Measurements from ENCODE around the gene PRKCI. TPM values are rescaled to one million over a fixed set of nuclear protein-coding genes. Genes with fewer than 3 reads are reported as not detected.

The PRKCI gene
- total and polyA plus RNA-seq, 2 of the 4 experiments (the other 2 are of a cell fraction), result 28.7 to 53.4 TPM

DNA sequence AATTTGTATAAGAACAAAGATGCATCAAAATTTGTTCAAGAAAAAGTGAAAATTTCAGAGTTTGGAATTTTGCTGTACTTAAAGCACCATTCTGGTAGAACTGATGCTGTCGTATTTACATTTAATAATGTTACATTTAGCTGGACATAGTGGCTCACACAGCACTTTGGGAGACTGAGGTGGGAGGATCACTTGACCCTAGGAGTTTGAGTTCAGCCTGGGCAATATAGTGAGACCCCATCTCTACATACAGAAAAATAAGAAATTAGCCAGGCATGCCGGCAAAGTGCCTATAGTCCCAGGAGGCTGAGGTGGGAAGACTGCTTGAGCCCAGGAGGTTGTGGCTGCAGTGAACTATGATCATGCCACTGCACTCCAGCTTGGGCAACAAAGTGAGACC is 83.8 kb downstream of the PRKCI start:
- Histone ChIP-seq H3K23ac (ENCODE audit: low read depth, low read length) (no peak overlapping the region), H3K4ac (ENCODE audit: low read depth, low read length) (no peak overlapping the region), H3K79me1 (ENCODE audit: low read depth in 1 of 2, low read length in 2 of 2) (peaks cover 0 to 3% of the 10 kb centered on the region in 2 experiments; a peak in 2 of 4 replicates), H4K20me1 (ENCODE audit: insufficient read depth, low read length) (no peaks in the 10 kb centered on the region), H2AFZ (replicated peaks; ENCODE audit: low read length, poor library complexity) (no peak overlapping the region), H3K9me3 (ENCODE audit: control insufficient read depth, insufficient read depth, low read length) (no peaks in the 10 kb centered on the region), H2AK5ac (ENCODE audit: low read depth, low read length) (no peak overlapping the region), H3K14ac (replicated peaks; ENCODE audit: low read depth, low read length) (no peak overlapping the region), H3K18ac (ENCODE audit: low read depth, low read length) (no peak overlapping the region), H4K91ac (ENCODE audit: insufficient read depth, low read depth, low read length) (no peak overlapping the region), H3K36me3 (ENCODE audit: control insufficient read depth, insufficient read depth, low read length) (peaks cover 23% of the 10 kb centered on the region), H2BK15ac (ENCODE audit: low read depth, low read length) (no peak overlapping the region), H3K4me1 (ENCODE audit: control insufficient read depth, insufficient read depth, low read length) (peaks cover 4% of the 10 kb centered on the region), H3K56ac (ENCODE audit: extremely low read depth, insufficient read depth, low read length) (no peak overlapping the region), H3K9ac (ENCODE audit: low read depth, low read length) (no peak overlapping the region), H3K9me1 (ENCODE audit: insufficient read depth, low read length) (peaks cover 6% of the 10 kb centered on the region; the same call in 1 of the 2 replicates), H4K8ac (ENCODE audit: low read depth in 2 of 2, low read length in 2 of 2) (no peak overlapping the region), H3K4me2 (ENCODE audit: low read depth, low read length) (no peak overlapping the region), H4K5ac (ENCODE audit: low read depth, low read length) (no peak overlapping the region), H2BK120ac (ENCODE audit: low read depth, low read length) (no peak overlapping the region), H3K27ac (ENCODE audit: insufficient read depth, low read length) (no peak overlapping the region), H2BK5ac (ENCODE audit: low read depth, low read length, poor library complexity, severe bottlenecking) (no peak overlapping the region), H3K27me3 (ENCODE audit: control insufficient read depth, insufficient read depth, low read length) (no peaks in the 10 kb centered on the region), H3K4me3 (ENCODE audit: insufficient read depth, low read depth, low read length) (no peak overlapping the region), H2BK20ac (ENCODE audit: low read depth, low read length) (no peak overlapping the region), H2AK9ac (replicated peaks; ENCODE audit: low read depth, low read length, poor library complexity) (no peak overlapping the region)
- no peak for TF ChIP-seq CEBPB (IDR thresholded peaks at IDR 0.05; ENCODE audit: low read depth, low read length)
- WGBS, 2 experiments (ENCODE audit: extremely low coverage in 2 of 2, insufficient read length in 1 of 2), result no CpG with 5 or more reads among the region's 2 CpGs
- dilution Hi-C loops (cut with HindIII; ENCODE audit: low sequenced_read_pairs, unreplicated experiment) (no loop called here), in situ Hi-C loops (cut with MboI; ENCODE audit: low sequenced_read_pairs) (no loop called here), intact Hi-C loops (cut with micrococcal nuclease) (no loop called here)
- no peak for DNase-seq
- CTCF ChIA-PET, result interaction anchor here (0.6 kb wide), 1 partner anchor 119 kb away, joined by 3 read pairs; no protein-coding TSS in a partner anchor
- POLR2A ChIA-PET (ENCODE audit: unreplicated experiment), result no interaction called here
- no TSS peak for BruUV-seq (replicated peaks)
- ATAC-seq (ENCODE audit: low read depth), result no peak
